Measurements from ENCODE around the gene FAM98C.

FAM98C gene

GRCh38 chr19:38378866-38379265 is 24.0 kb upstream of the FAM98C start:
- DNase-seq (ENCODE audit: low read depth in 2 of 2): no peak

- DNase-seq (ENCODE audit: low read depth in 2 of 2): no peak
Observed at GRCh38 chr19:38381138-38381537, 21.8 kb upstream of the FAM98C start.

- no peak for DNase-seq (ENCODE audit: low read depth in 2 of 2)
Observed at GRCh38 chr19:38383184-38383583, 19.7 kb upstream of the FAM98C start.

- DNase-seq (ENCODE audit: low read depth in 2 of 2): no peak
Observed at GRCh38 chr19:38383743-38384142, 19.1 kb upstream of the FAM98C start.

- DNase-seq (ENCODE audit: low read depth in 2 of 2): no peak
Observed at GRCh38 chr19:38384209-38385027, 18.5 kb upstream of the FAM98C start.

- no peak for DNase-seq (ENCODE audit: low read depth in 2 of 2)
Observed at GRCh38 chr19:38385057-38385803, 17.7 kb upstream of the FAM98C start.

- no peak for DNase-seq (ENCODE audit: low read depth in 2 of 2)
Observed at GRCh38 chr19:38385804-38386257, 17.1 kb upstream of the FAM98C start.

- no peak for DNase-seq (ENCODE audit: low read depth in 2 of 2)
Observed at GRCh38 chr19:38386300-38386970, 16.5 kb upstream of the FAM98C start.

GRCh38 chr19:38386971-38387549 is 15.8 kb upstream of the FAM98C start:
- no peak for DNase-seq (ENCODE audit: low read depth in 2 of 2)

- DNase-seq (ENCODE audit: low read depth in 2 of 2): peak; percentile 64 to 73
Observed at GRCh38 chr19:38387550-38388348, 15.1 kb upstream of the FAM98C start, which contains the start of gene GGN. GGN (minus strand) TSS chr19:38388034; CDS start chr19:38387261, 773 bp downstream.

- no peak for DNase-seq (ENCODE audit: low read depth in 2 of 2)
Observed at GRCh38 chr19:38388349-38389100, 14.4 kb upstream of the FAM98C start, which contains the start of gene SPRED3. SPRED3 (plus strand) TSS chr19:38388697; CDS start chr19:38390303, 1,606 bp downstream.

GRCh38 chr19:38389101-38389925 is 13.6 kb upstream of the FAM98C start:
- DNase-seq (ENCODE audit: low read depth in 2 of 2): no peak

GRCh38 chr19:38389957-38390924 is 12.7 kb upstream of the FAM98C start:
- DNase-seq (ENCODE audit: low read depth in 2 of 2): no peak

GRCh38 chr19:38391911-38392464 is 10.9 kb upstream of the FAM98C start:
- no peak for DNase-seq (ENCODE audit: low read depth in 2 of 2)

GRCh38 chr19:38392707-38393308 is 10.1 kb upstream of the FAM98C start:
- no peak for DNase-seq (ENCODE audit: low read depth in 2 of 2)

- peak; percentile 48 to 62 for DNase-seq (ENCODE audit: low read depth in 2 of 2)
Observed at GRCh38 chr19:38394488-38394887, 8.4 kb upstream of the FAM98C start.

GRCh38 chr19:38395381-38396114 is 7.3 kb upstream of the FAM98C start:
- DNase-seq (ENCODE audit: low read depth in 2 of 2): no peak

Data from activated CD4-positive, alpha-beta T cell treated with anti-CD3 and anti-CD28 coated beads for 24 hours (primary cell).